SIG-M5 treated with dmso at 0.1 percent for 504 hours (cell line): Measurements from ENCODE around the gene SRPX.

Source experiments
- DNase-seq: peaks from one replicate; lab custom pipeline; 2025; ENCODE audit not compliant: unreplicated experiment; lab: John Stamatoyannopoulos, UW

SRPX gene

GRCh38 chrX:38211891-38212635 is 8.6 kb downstream of the SRPX start:
- no peak for DNase-seq

DNA sequence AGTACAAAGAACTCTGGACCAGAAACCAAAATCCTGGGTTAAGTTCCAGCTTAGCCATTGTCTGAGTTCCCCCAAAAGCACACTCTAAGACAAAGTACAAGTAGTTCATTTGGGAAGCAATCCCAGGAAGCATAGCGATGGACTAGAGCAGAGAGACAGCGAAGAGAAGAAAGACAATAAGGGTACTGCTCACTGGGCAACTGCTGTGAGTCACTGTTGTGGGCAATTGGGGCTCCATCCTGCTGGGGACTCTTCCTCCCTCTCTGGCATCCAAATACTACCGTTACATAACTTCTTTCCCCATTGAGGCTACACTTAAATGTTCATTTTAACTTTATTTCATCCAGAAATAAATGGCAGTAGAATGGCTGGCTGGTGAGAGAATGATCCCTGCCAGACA is 14.1 kb downstream of the SRPX start:
- DNase-seq: no peak

DNA sequence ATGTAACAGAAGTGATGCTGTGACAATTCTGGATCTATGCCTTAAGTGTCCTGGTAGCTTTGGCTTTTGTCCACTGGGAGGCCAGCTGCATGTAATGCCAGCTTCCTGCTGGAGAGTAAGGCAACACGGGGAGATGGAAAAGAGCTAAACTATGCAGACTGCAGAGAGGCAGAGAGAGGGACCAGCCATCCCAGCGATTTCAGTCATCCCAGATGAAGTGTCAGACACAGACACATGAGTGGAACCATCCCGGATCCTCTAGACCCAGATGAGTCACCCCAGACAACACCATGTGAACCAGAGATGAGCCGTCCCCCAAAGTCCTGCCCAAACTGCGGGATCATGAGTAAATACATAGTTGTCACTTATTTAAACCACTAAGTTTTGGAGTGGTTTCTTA is 14.6 kb downstream of the SRPX start:
- DNase-seq: no peak

- DNase-seq: no peak
Measured at GRCh38 chrX:38205039-38205438, 15.6 kb downstream of the SRPX start.

DNA sequence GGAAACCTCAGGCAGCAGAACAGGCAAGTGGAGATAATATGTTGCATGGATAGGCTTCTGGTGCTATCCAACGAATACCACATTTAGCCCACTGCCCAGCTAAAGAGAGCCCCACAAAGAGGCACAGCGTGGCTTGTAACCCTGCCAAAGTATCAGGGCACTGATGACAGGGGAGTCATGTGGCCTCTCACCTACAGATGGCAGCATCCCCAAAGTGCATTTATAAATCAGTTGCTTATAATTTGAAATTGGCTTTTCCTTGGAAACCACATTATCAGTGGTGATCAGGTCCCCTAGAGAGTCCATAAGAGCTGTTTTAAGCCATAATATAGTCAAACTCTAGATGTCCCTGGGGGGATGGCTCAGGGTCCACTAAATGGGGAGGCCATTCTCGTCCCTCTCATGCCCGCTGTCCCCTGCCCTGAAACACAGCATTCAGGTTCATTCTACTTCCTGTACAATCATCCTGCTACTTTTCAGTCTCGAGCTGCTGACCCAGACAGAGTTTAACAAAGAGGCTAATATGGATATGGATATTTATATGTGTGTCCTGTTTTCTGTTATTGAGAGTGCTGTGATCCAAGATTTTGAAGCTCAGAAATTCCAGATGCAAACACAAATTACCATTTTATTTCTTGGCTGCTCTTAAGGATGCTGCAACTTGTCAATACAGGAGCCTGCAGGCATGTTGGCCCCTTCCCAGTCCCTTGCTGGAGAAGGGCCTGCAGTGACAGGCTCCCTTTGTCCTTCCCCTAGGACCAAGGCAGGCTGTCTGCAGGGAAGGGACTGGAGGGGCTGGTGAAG is 28.5 kb downstream of the SRPX start:
- DNase-seq: no peak

- DNase-seq: no peak
Measured at GRCh38 chrX:38189431-38190250, 31.0 kb downstream of the SRPX start.

- DNase-seq: no peak
Measured at GRCh38 chrX:38183596-38183995, 37.1 kb downstream of the SRPX start.

GRCh38 chrX:38181357-38181756 is 39.3 kb downstream of the SRPX start:
- DNase-seq: no peak

DNA sequence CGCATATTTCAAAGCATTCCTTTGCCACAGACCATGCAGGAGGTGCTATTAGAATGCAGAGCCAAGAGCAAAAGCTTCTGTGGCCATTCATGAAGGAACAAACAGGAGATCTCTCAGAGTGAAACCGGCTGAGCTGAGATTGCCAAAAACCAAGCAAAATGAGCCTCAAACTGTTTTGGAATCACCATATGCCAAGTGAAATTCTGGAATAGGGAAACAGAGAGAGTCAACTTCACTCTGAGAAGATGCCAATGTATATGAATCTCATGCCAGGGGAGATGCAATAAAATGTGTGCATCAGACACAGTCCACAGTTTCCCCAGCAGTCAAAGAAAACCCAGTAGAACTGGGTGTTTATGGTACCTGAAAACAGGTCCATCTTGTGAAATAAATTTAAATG is 42.3 kb downstream of the SRPX start:
- DNase-seq: no peak

- DNase-seq: peak; percentile 8
Measured at GRCh38 chrX:38175139-38175538, 45.5 kb downstream of the SRPX start.

- no peak for DNase-seq
Measured at GRCh38 chrX:38172596-38172995, 48.1 kb downstream of the SRPX start.

GRCh38 chrX:38170556-38170955 is 50.1 kb downstream of the SRPX start:
- DNase-seq: no peak

GRCh38 chrX:38166478-38167083 is 54.1 kb downstream of the SRPX start:
- no peak for DNase-seq

DNA sequence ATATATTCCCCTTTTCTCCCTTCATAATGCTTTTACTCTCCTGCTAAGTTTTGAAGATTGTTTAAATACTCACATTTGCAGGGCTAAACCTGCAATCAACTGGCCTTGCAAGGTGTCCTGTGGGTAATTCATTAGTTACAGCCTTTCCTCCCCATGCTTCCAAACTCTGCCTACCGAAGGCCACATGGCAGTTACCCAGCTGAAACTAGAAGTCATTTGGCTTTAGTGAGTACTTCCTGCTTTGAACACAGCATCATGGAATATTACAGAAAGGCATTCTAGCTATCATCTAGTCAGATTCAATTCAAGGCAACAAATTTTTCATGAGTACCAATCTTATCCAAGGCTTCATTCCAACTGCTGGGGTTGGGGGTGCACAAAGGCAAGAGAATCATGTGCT is 55.6 kb downstream of the SRPX start:
- DNase-seq: no peak

GRCh38 chrX:38163193-38163592 is 57.5 kb downstream of the SRPX start:
- no peak for DNase-seq

GRCh38 chrX:38156838-38157237 is 63.8 kb downstream of the SRPX start:
- no peak for DNase-seq

DNA sequence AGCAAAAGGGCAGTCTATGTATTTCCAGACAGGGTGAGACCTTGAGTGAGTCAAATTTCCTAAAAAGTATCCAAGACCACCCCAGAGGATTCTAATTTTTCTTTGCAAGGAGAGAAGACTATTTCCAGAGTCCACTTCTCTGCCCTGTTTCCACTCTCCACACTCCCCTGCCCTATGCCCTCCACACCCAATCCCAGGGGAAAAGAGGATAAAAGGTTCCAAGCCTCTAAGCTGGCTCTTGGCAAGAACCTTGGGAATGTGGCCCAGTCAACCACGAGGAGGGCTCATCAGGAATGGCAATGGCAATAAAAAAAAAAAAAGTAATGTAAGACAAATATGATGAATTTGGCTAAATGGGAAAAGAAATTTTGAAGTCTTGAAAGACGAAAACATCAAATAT is 65.9 kb downstream of the SRPX start:
- no peak for DNase-seq

GRCh38 chrX:38154340-38154739 is 66.3 kb downstream of the SRPX start:
- no peak for DNase-seq

DNA sequence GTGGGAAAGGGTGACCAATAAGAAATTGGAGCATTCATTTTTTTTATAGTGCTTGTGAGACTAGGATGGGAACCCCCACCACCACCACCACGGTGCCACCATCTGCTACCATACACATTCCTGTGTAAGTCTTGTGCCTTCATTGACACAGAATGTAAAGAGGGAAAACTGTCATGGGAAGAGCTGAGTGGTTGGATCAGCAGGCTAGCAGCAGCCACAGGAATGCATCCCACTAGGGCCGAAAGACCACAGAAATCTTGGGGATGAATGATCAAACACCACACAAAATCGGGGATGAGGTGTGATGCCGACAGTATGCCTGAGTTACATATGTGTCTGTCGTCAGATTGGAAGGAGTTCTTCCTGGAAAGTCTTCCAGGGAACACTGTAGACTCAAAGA is 69.2 kb downstream of the SRPX start:
- no peak for DNase-seq

GRCh38 chrX:38150993-38151392 is 69.7 kb downstream of the SRPX start:
- DNase-seq: no peak

GRCh38 chrX:38149016-38149415 is 71.7 kb downstream of the SRPX start:
- no peak for DNase-seq
